Uterus (tissue), 2 donors: Measurements from ENCODE around the gene PRCP.
"Not testable (repeated sequence)": the region's sequence is repeated elsewhere in the genome, so short reads cannot be mapped to it uniquely, and the experiment has no call there.

ENCODE experiments used
- POLR2A ChIP-seq, 2 donors: fragments of 450-650 bp; IDR thresholded peaks; one replicate each; pipeline ENCODE4 v1.6.1; 2016; ENCODE audit warnings: antibody characterized with exemption in 2 of 2, mild to moderate bottlenecking in 1 of 2, moderate library complexity in 1 of 2
- TF ChIP-seq, protein P1 (sequence below), 4 experiments: fragments of 200-600 bp in 2 of 4; fragments of 450-650 bp in 2 of 4; sonication (generic) in 2 of 4; IDR thresholded peaks; one replicate each; pipeline ENCODE4 v1.5.1; 2016 to 2019; ENCODE audit warnings: antibody characterized with exemption in 4 of 4, mild to moderate bottlenecking in 2 of 4, moderate library complexity in 1 of 4

GRCh38 chr11:82943430-82943829, 43.2 kb upstream of the PRCP start:
- TF ChIP-seq, protein P1, sequence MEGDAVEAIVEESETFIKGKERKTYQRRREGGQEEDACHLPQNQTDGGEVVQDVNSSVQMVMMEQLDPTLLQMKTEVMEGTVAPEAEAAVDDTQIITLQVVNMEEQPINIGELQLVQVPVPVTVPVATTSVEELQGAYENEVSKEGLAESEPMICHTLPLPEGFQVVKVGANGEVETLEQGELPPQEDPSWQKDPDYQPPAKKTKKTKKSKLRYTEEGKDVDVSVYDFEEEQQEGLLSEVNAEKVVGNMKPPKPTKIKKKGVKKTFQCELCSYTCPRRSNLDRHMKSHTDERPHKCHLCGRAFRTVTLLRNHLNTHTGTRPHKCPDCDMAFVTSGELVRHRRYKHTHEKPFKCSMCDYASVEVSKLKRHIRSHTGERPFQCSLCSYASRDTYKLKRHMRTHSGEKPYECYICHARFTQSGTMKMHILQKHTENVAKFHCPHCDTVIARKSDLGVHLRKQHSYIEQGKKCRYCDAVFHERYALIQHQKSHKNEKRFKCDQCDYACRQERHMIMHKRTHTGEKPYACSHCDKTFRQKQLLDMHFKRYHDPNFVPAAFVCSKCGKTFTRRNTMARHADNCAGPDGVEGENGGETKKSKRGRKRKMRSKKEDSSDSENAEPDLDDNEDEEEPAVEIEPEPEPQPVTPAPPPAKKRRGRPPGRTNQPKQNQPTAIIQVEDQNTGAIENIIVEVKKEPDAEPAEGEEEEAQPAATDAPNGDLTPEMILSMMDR (IDR thresholded peaks at IDR 0.05): not testable (repeated sequence)
- not testable (repeated sequence) for TF ChIP-seq POLR2A (IDR thresholded peaks at IDR 0.05)
